Islet precursor cell (in vitro differentiated cells): ENCODE measurements around the gene HBG2.

Source experiments
- DNase-seq: peaks from one replicate; pipeline ENCODE4 v3.0.0-alpha.2; 2018

HBG2 gene

DNA sequence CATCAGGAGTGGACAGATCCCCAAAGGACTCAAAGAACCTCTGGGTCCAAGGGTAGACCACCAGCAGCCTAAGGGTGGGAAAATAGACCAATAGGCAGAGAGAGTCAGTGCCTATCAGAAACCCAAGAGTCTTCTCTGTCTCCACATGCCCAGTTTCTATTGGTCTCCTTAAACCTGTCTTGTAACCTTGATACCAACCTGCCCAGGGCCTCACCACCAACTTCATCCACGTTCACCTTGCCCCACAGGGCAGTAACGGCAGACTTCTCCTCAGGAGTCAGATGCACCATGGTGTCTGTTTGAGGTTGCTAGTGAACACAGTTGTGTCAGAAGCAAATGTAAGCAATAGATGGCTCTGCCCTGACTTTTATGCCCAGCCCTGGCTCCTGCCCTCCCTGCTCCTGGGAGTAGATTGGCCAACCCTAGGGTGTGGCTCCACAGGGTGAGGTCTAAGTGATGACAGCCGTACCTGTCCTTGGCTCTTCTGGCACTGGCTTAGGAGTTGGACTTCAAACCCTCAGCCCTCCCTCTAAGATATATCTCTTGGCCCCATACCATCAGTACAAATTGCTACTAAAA is 27.8 kb downstream of the HBG2 start, which contains the start of gene HBB:
TSS of gene HBB (minus strand) at position 340 of the 579 bp plus-strand sequence. CDS start at position 290, 50 bp downstream.
- DNase-seq: no peak

DNA sequence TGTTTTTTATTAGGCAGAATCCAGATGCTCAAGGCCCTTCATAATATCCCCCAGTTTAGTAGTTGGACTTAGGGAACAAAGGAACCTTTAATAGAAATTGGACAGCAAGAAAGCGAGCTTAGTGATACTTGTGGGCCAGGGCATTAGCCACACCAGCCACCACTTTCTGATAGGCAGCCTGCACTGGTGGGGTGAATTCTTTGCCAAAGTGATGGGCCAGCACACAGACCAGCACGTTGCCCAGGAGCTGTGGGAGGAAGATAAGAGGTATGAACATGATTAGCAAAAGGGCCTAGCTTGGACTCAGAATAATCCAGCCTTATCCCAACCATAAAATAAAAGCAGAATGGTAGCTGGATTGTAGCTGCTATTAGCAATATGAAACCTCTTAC is 29.1 kb downstream of the HBG2 start:
- DNase-seq: no peak

DNA sequence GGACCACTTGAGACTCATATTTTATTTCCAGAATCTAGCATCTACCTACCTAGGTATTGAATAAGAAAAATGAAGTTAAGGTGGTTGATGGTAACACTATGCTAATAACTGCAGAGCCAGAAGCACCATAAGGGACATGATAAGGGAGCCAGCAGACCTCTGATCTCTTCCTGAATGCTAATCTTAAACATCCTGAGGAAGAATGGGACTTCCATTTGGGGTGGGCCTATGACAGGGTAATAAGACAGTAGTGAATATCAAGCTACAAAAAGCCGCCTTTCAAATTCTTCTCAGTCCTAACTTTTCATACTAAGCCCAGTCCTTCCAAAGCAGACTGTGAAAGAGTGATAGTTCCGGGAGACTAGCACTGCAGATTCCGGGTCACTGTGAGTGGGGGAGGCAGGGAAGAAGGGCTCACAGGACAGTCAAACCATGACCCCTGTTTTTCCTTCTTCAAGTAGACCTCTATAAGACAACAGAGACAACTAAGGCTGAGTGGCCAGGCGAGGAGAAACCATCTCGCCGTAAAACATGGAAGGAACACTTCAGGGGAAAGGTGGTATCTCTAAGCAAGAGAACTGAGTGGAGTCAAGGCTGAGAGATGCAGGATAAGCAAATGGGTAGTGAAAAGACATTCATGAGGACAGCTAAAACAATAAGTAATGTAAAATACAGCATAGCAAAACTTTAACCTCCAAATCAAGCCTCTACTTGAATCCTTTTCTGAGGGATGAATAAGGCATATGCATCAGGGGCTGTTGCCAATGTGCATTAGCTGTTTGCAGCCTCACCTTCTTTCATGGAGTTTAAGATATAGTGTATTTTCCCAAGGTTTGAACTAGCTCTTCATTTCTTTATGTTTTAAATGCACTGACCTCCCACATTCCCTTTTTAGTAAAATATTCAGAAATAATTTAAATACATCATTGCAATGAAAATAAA is 29.8 kb downstream of the HBG2 start:
- no peak for DNase-seq

- DNase-seq: no peak
These were observed 30.9 kb downstream of the HBG2 start for GRCh38 chr11:5223686-5224085.

- DNase-seq: no peak
These were observed 31.4 kb downstream of the HBG2 start for GRCh38 chr11:5223146-5223545.

GRCh38 chr11:5210376-5210885 is 44.1 kb downstream of the HBG2 start:
- DNase-seq: no peak

- peak; percentile 59 for DNase-seq
These were observed 49.8 kb downstream of the HBG2 start for GRCh38 chr11:5204787-5205186.

- no peak for DNase-seq
These were observed 51.2 kb downstream of the HBG2 start for GRCh38 chr11:5203366-5203765.
